HEK293 (cell line): Measurements from ENCODE around the gene CA9.

ENCODE experiments used
- CTCF ChIA-PET: fragments of 350-600 bp; formaldehyde crosslinking; extraction: SDS; loops from one replicate; lab custom pipeline; 2021; ENCODE audit warnings: antibody characterized with exemption; lab: Yijun Ruan, JAX
- POLR2A ChIA-PET: fragments of 300-600 bp; formaldehyde crosslinking; extraction: SDS; loops from one replicate; lab custom pipeline; 2020; ENCODE audit warnings: antibody characterized with exemption, inconsistent platforms; lab: Yijun Ruan, JAX
- H3K27ac ChIP-seq: fragments of 200-500 bp; sonication (Bioruptor generic); 2 replicates; pipeline ENCODE4 v1.5.1; 2014; ENCODE audit warnings: low read depth, low read length, control low read depth, inconsistent platforms; ENCODE audit errors: extremely low read depth
- H3K36me3 ChIP-seq, 2 experiments: fragments of 200-500 bp in 1 of 2; sonication (Bioruptor generic) in 1 of 2; 1 replicate in 1 of 2; 2 replicates in 1 of 2; pipeline ENCODE4 v1.5.1; 2014 to 2017; ENCODE audit warnings: inconsistent platforms in 2 of 2, low read length in 2 of 2; ENCODE audit not compliant: control insufficient read depth in 2 of 2, insufficient read depth in 1 of 2
- H3K4me1 ChIP-seq: fragments of 200-500 bp; sonication (Bioruptor generic); 2 replicates; pipeline ENCODE4 v1.5.1; 2014; ENCODE audit warnings: mild to moderate bottlenecking, low read length, inconsistent platforms; ENCODE audit not compliant: control insufficient read depth, insufficient read depth
- H3K4me3 ChIP-seq: 2 replicates; pipeline ENCODE4 v1.5.1; 2011; ENCODE audit warnings: low read depth, mild to moderate bottlenecking, control low read depth, low read length, moderate library complexity
- H3K9me3 ChIP-seq: fragments of 200-500 bp; sonication (Bioruptor generic); 2 replicates; pipeline ENCODE4 v1.5.1; 2014; ENCODE audit warnings: low read depth, low read length, inconsistent platforms; ENCODE audit not compliant: control insufficient read depth, insufficient read depth
- GLIS1 ChIP-seq: fragments of 450-650 bp; formaldehyde crosslinking; IDR thresholded peaks from 2 replicates; pipeline ENCODE4 v1.5.1; 2016; ENCODE audit warnings: missing biosample characterization, missing genetic modification characterization
- KLF9 ChIP-seq: fragments of 450-650 bp; formaldehyde crosslinking; IDR thresholded peaks from 2 replicates; pipeline ENCODE4 v1.5.1; 2016; ENCODE audit warnings: missing biosample characterization, missing genetic modification characterization, low read depth
- PRDM4 ChIP-seq: fragments of 450-650 bp; formaldehyde crosslinking; IDR thresholded peaks from 2 replicates; pipeline ENCODE4 v1.5.1; 2017; ENCODE audit warnings: missing biosample characterization, missing genetic modification characterization
- SCRT2 ChIP-seq: fragments of 450-650 bp; formaldehyde crosslinking; IDR thresholded peaks from 2 replicates; pipeline ENCODE4 v1.5.1; 2016; ENCODE audit warnings: missing biosample characterization, missing genetic modification characterization
- WT1 ChIP-seq: fragments of 450-650 bp; formaldehyde crosslinking; IDR thresholded peaks from 2 replicates; pipeline ENCODE4 v1.5.1; 2016; ENCODE audit warnings: missing biosample characterization, missing genetic modification characterization
- ZBTB20 ChIP-seq: fragments of 450-650 bp; formaldehyde crosslinking; IDR thresholded peaks from 2 replicates; pipeline ENCODE4 v1.5.1; 2016; ENCODE audit warnings: missing biosample characterization, missing genetic modification characterization
- ZNF138 ChIP-seq: fragments of 450-650 bp; formaldehyde crosslinking; IDR thresholded peaks from 2 replicates; pipeline ENCODE4 v1.5.1; 2016; ENCODE audit warnings: missing biosample characterization, missing genetic modification characterization, borderline replicate concordance
- ZNF169 ChIP-seq: fragments of 450-650 bp; formaldehyde crosslinking; IDR thresholded peaks from 2 replicates; pipeline ENCODE4 v1.5.1; 2016; ENCODE audit warnings: missing biosample characterization, missing genetic modification characterization
- ZNF184 ChIP-seq: fragments of 450-650 bp; IDR thresholded peaks from 2 replicates; pipeline ENCODE4 v1.5.1; 2018; ENCODE audit warnings: missing biosample characterization, mild to moderate bottlenecking, missing genetic modification characterization
- ZNF19 ChIP-seq: fragments of 450-650 bp; formaldehyde crosslinking; IDR thresholded peaks from 2 replicates; pipeline ENCODE4; 2016; ENCODE audit warnings: missing biosample characterization, missing genetic modification characterization, low read depth
- ZNF223 ChIP-seq: fragments of 450-650 bp; formaldehyde crosslinking; IDR thresholded peaks from 2 replicates; pipeline ENCODE4 v1.5.1; 2016; ENCODE audit warnings: missing biosample characterization, missing genetic modification characterization
- ZNF26 ChIP-seq: fragments of 450-650 bp; formaldehyde crosslinking; IDR thresholded peaks from 2 replicates; pipeline ENCODE4 v1.5.1; 2016; ENCODE audit warnings: missing biosample characterization, missing genetic modification characterization
- ZNF280C ChIP-seq: fragments of 450-650 bp; formaldehyde crosslinking; IDR thresholded peaks from 2 replicates; pipeline ENCODE4 v1.5.1; 2016; ENCODE audit warnings: missing biosample characterization, missing genetic modification characterization
- ZNF398 ChIP-seq: fragments of 450-650 bp; formaldehyde crosslinking; IDR thresholded peaks from 2 replicates; pipeline ENCODE4 v1.5.1; 2017; ENCODE audit warnings: missing biosample characterization, missing genetic modification characterization
- ZNF404 ChIP-seq: fragments of 450-650 bp; formaldehyde crosslinking; IDR thresholded peaks from 2 replicates; pipeline ENCODE4 v1.5.1; 2017; ENCODE audit warnings: missing biosample characterization, missing genetic modification characterization
- ZNF416 ChIP-seq: fragments of 450-650 bp; formaldehyde crosslinking; IDR thresholded peaks from 2 replicates; pipeline ENCODE4 v1.5.1; 2016; ENCODE audit warnings: missing biosample characterization, missing genetic modification characterization
- ZNF473 ChIP-seq: fragments of 450-650 bp; formaldehyde crosslinking; IDR thresholded peaks from 2 replicates; pipeline ENCODE4 v1.5.1; 2017; ENCODE audit warnings: missing biosample characterization, missing genetic modification characterization
- ZNF544 ChIP-seq: fragments of 450-650 bp; formaldehyde crosslinking; IDR thresholded peaks from 2 replicates; pipeline ENCODE4 v1.5.0; 2017; ENCODE audit warnings: missing biosample characterization, missing genetic modification characterization
- ZNF548 ChIP-seq: fragments of 450-650 bp; formaldehyde crosslinking; IDR thresholded peaks from 2 replicates; pipeline ENCODE4 v1.5.1; 2016; ENCODE audit warnings: missing biosample characterization, missing genetic modification characterization
- ZNF555 ChIP-seq: fragments of 450-650 bp; formaldehyde crosslinking; conservative IDR thresholded peaks from 2 replicates; pipeline ENCODE4 v1.5.1; 2017; ENCODE audit warnings: missing biosample characterization, mild to moderate bottlenecking, missing genetic modification characterization, inconsistent platforms
- ZNF560 ChIP-seq: fragments of 450-650 bp; formaldehyde crosslinking; IDR thresholded peaks from 2 replicates; pipeline ENCODE4 v1.5.1; 2017; ENCODE audit warnings: missing biosample characterization, missing genetic modification characterization, borderline replicate concordance
- ZNF658 ChIP-seq: fragments of 450-650 bp; formaldehyde crosslinking; IDR thresholded peaks from 2 replicates; pipeline ENCODE4; 2016; ENCODE audit warnings: missing biosample characterization, missing genetic modification characterization
- ZNF704 ChIP-seq: fragments of 450-650 bp; formaldehyde crosslinking; IDR thresholded peaks from 2 replicates; pipeline ENCODE4 v1.5.1; 2016; ENCODE audit warnings: missing biosample characterization, missing genetic modification characterization
- ZNF747 ChIP-seq: fragments of 450-650 bp; formaldehyde crosslinking; IDR thresholded peaks from 2 replicates; pipeline ENCODE4 v1.5.1; 2016; ENCODE audit warnings: missing biosample characterization, missing genetic modification characterization
- ZNF768 ChIP-seq: fragments of 450-650 bp; formaldehyde crosslinking; IDR thresholded peaks from 2 replicates; pipeline ENCODE4 v1.5.1; 2018; ENCODE audit warnings: missing biosample characterization, mild to moderate bottlenecking, missing genetic modification characterization
- ZNF776 ChIP-seq: fragments of 450-650 bp; formaldehyde crosslinking; IDR thresholded peaks from 2 replicates; pipeline ENCODE4 v1.5.0; 2017; ENCODE audit warnings: missing biosample characterization, missing genetic modification characterization, borderline replicate concordance

The CA9 gene

GRCh38 chr9:35658137-35658967 lies 15.4 kb upstream of the CA9 start, which contains the start of gene CCDC107:
Gene CCDC107 (plus strand): TSS chr9:35658292. CDS start chr9:35658380, 88 bp downstream.
- Histone ChIP-seq H3K4me1 (peaks cover 8% of the 10 kb centered on the region; the same call in 1 of the 2 replicates), H3K27ac (peak within 1 kb of the TSS; percentile 93), H3K36me3 (peaks cover 5 to 33% of the 10 kb centered on the region in 2 experiments), H3K4me3 (peak within 1 kb of the TSS; percentile 70), H3K9me3 (no peaks in the 10 kb centered on the region)
- ChIA-PET CTCF (interaction anchor here (0.6 to 14.5 kb wide), 21 partner anchors 9 to 1562 kb away, joined by 3 to 157 read pairs (median 5); partner anchors contain the start of genes TLN1 and TPM2), POLR2A (interaction anchor here (0.6 to 4.3 kb wide), 24 partner anchors 11 to 713 kb away, joined by 3 to 41 read pairs (median 4); partner anchors contain the start of genes ATOSB, CREB3, FANCG and GBA2)
- TF ChIP-seq KLF9 (tag by site-specific recombination) (no peak), ZNF416 (tag by site-specific recombination) (no peak), ZBTB20 (tag by site-specific recombination) (peak; percentile 93), WT1 (tag by site-specific recombination) (no peak), ZNF223 (tag by site-specific recombination) (no peak), ZNF548 (tag by site-specific recombination) (no peak), ZNF169 (no peak), ZNF473 (tag by site-specific recombination) (no peak), ZNF404 (tag by site-specific recombination) (no peak), ZNF544 (no peak), ZNF747 (tag by site-specific recombination) (no peak), ZNF398 (tag by site-specific recombination) (no peak), ZNF768 (tag by site-specific recombination) (no peak), ZNF560 (no peak), ZNF658 (tag by site-specific recombination) (no peak), ZNF704 (tag by site-specific recombination) (no peak), ZNF138 (tag by site-specific recombination) (no peak), SCRT2 (tag by site-specific recombination) (no peak), ZNF280C (tag by site-specific recombination) (no peak), PRDM4 (no peak), ZNF184 (tag by site-specific recombination) (no peak), GLIS1 (tag by site-specific recombination) (peak; percentile 22; the same call in 1 of the 2 replicates), ZNF19 (no peak), ZNF776 (tag by site-specific recombination) (no peak), ZNF555 (no peak), ZNF26 (no peak)
